Medulla oblongata (tissue), 1 donor: Measurements from ENCODE around the gene TTLL9.

Experiments
- DNase-seq: peaks from one replicate; pipeline ENCODE4 v3.0.0-alpha.2; 2015; ENCODE audit errors: extremely low spot score

TTLL9 gene

GRCh38 chr20:31836853-31837608, 33.4 kb upstream of the TTLL9 start:
- DNase-seq, result no peak

DNA sequence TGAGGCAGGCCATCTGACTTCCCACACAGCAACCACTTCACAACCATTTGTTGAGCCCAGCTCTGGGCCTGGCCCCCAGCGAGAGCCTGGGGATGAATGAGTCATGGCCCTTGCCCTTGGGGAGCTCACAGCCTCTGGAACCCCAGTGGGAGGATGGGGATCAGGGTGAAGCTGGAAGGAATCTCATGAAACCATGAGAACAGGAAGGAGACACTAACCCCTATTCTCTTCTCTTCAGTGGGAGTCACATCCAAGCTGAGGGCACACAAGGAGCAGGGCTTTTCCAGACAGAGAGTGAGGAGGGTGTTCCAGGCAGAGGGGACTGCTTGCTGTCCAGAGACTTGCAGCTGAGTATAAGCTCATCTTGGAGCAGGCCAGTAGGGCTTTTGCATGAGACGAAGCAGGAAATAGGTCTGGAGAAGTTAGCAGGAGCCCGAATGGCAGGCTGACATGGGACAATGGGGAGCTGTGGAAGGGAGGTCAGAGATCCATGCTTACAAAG, 32.5 kb upstream of the TTLL9 start:
- DNase-seq, result no peak

GRCh38 chr20:31838646-31839292, 31.7 kb upstream of the TTLL9 start:
- no peak for DNase-seq

- DNase-seq, result no peak
These were observed 30.5 kb upstream of the TTLL9 start for GRCh38 chr20:31839782-31840487.

DNA sequence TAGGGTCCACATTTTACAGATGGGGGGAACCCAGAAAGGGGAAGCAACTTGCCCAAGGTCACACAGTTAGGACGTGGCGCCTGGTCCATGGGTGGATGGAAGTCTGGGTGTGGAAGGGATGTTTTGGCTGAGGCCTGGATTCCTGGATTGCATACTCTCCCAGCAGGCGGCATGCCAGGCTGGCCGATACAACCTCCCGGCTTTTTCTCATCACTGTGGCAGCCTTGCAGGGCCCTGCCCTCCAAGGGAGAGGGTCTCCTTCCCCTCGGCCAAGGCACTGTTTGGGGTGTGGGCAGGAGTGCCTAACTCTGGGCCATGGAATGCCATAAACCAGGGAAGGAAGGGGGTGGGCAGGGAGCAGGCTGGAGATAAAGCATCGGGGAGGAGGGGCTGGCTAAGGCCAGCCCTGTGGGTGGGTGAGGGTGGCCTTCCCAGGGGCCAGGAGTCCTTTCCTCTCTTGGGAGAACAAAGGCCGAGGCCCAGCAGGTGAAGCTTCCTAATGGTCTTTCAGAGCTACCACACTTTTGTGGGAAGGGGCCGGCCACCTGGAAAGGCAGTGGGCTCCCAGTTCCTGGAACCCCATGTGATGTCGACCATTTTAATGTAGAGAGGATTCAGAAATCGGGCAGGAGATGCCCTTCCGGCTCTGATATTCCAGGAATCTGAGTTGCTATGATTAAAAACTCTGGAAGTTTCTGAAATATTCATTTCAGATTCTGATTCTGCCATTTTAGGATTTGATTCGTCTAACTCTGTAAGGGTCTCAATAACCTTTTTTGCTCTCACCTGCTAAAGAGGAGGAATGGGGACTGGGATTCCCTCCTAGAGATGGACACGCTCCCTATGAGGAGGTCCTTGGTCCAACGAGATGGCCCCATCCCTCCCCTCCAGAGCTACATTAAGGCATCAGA, 29.3 kb upstream of the TTLL9 start:
- DNase-seq, result no peak

- no peak for DNase-seq
These were observed 28.5 kb upstream of the TTLL9 start for GRCh38 chr20:31841928-31842327.

GRCh38 chr20:31842471-31843157, 27.8 kb upstream of the TTLL9 start:
- peak; percentile 17 for DNase-seq

- no peak for DNase-seq
These were observed 27.1 kb upstream of the TTLL9 start for GRCh38 chr20:31843288-31843687.

- DNase-seq, result no peak
These were observed 26.6 kb upstream of the TTLL9 start for GRCh38 chr20:31843881-31844280.

- no peak for DNase-seq
These were observed 25.6 kb upstream of the TTLL9 start for GRCh38 chr20:31844737-31845299.

- peak; percentile 66 for DNase-seq
These were observed 25.1 kb upstream of the TTLL9 start, which contains the start of gene FOXS1 for GRCh38 chr20:31845300-31845863. Gene FOXS1 (minus strand): TSS chr20:31845604. CDS start chr20:31845542, 62 bp downstream.

DNA sequence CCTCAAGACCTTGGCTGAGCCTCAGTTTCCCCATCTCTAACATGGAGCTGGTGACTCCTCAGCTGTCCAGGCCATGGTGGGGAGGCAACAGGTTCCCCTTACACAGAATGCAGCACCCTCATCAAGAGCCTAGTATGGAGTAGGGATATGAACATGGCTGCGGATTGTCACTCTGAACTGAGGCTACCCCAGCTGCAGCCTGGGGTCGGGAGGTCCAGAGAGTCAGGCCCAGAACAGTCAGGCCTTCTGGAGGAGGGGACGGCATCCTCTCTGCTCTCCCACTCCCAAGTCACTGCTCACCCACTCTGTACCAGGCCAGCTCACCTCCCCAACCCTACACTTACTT, 23.7 kb upstream of the TTLL9 start:
- no peak for DNase-seq

DNA sequence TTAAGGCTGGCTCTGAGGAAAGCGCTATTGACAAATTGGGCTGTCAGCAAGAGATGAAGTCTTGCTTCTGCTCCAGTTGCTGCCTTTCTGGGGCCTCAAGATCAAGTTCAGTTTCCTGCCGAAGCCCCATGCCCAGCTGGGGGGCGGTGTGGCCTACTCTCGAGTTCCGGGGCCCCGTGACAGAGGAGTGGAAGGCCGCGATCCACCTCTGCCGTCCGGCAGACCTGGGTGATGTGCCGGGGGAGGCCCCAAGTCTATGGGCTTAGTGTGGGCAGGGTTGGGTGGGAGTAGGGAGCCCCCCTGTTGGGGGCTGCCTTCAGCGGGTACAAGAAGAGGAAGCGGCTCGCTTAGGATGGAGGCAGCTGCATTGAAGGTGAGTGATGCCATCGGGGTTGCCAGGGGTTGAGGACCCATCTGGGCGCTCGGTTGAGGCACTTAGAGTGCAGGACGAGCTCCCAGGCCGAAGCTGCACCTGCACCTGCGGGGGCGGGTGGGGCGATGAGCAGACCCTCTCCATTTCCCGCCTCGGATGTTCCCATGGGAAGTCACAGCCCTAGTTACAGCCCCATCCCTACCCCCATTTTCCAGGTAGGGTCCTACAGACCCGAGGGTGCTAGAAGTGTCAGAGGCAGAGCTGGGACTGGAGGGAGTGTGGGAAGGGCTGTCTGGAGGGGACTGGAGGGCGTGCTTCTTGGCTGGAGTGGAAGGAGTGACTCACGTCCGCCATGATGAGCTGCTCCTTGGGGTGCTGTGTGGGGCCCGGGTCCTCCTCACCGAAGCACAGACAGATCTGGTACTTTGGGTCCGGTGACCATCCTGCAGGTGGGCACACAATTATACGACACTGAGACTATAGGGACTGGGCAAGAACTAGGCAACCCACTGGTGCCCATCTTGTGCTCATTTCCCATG, 22.1 kb upstream of the TTLL9 start:
- DNase-seq, result no peak

DNA sequence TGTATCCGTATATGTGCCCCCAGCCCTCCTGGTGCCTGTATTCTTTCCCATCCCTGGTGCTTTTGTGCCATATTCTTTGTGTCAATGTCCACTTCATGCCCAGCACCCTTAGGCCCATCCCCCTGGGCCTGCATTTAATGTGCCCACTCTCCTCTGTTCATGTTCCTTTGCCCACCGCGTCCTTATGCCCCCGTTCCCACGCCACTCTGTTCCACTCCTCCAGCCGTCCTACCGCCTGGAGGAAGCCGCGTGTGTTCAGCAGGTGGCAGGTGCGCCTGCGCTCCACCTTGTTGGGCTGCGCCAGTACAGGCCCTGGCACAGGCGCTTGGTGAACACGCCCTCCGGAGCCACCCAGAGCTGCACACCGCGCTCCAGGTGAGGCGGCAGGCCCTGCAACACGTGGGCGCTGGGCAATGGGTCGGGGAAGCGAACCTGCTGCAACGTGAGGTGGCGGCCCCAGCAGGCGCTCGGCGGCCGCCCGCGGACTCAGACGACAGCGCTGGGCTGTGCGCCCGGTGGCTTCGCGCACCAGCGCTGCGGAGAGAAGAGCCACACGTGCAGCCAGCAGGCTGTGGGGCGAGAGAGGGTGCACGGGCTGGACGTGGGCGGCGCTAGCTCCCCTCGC, 21.0 kb upstream of the TTLL9 start:
- no peak for DNase-seq

- no peak for DNase-seq
These were observed 19.0 kb upstream of the TTLL9 start for GRCh38 chr20:31851240-31851955.

DNA sequence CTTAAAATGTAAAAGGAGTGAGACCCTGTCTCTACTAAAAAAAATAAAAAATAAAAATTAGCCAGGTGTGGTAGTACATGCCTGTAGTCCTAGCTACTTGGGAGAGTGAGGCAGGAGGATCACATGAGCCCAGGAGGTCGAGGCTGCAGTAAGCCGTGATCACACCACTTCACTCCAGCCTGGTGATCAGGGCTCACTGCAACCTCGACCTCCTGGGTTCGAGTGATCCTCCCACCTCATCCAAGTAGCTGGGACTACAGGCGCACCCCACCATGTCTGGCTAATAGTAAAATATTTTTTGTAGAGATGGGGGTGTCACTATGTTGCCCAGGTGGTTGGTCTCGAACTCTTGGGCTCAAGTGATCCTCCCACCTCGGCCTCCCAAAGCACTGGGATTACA, 17.0 kb upstream of the TTLL9 start:
- no peak for DNase-seq

DNA sequence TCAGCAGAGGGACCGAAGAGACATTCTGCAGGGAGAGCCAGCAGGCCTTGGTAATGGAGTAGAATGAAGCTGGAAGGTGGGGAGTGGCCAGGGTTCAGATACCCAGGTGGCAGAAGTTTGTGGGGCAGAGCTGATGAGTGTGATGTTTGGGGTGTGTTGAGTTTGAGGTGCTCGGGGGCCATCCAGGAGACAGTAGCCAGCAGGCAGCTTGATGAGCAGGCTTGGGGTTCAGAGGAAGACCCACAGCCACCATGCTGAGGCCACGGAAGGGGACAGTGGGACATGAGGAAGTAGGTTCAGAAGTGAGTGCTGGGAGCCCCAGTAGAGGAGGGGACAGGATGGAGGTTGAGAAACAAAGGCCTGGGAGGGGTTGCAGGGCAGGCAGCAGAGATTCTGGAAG, 13.9 kb upstream of the TTLL9 start:
- no peak for DNase-seq
